ENCODE measurements around the gene TNKS2.
"Not testable (repeated sequence)": the region's sequence is repeated elsewhere in the genome, so short reads cannot be mapped to it uniquely, and the experiment has no call there.

TNKS2 gene

DNA sequence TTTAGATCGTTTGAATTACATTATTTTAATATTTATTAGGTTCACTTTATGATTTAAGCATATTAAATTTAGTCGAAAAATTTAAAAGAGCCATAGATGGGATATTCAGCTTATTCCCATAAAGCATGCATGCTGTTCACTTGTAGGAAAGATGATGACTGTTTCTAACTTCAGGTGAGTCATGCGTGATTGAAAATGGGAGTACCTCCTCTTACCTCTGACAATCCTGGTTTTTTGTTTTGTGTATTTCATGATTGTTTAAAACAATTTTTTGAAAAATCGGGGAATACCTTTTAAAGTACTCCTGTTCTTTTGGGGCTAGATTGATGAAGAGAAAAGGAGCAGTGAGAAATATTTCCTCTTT lies 1.4 kb downstream of the TNKS2 start:
- Mint-ChIP-seq H3K9me3 (no peaks in the 10 kb centered on the region), H3K27me3 (no peaks in the 10 kb centered on the region), H3K27ac (ENCODE audit: low read depth) (peak overlapping the region; percentile 95), H3K4me1 (peaks cover 75% of the 10 kb centered on the region), H3K4me3 (peak overlapping the region; percentile 99), H3K36me3 (ENCODE audit: insufficient read depth) (peaks cover 27% of the 10 kb centered on the region)
- no peak for ATAC-seq (replicated peaks; ENCODE audit: extremely low read depth, poor library complexity, severe bottlenecking)
- DNase-seq (ENCODE audit: low spot score in 2 of 2), result no peak

GRCh38 chr10:91800182-91800581 lies 2.0 kb downstream of the TNKS2 start:
- ATAC-seq (replicated peaks; ENCODE audit: extremely low read depth, poor library complexity, severe bottlenecking), result no peak
- Mint-ChIP-seq H3K27ac (ENCODE audit: low read depth) (peak overlapping the region; percentile 95), H3K36me3 (ENCODE audit: insufficient read depth) (peaks cover 31% of the 10 kb centered on the region), H3K4me1 (peaks cover 79% of the 10 kb centered on the region), H3K9me3 (no peaks in the 10 kb centered on the region), H3K27me3 (no peaks in the 10 kb centered on the region), H3K4me3 (peak overlapping the region; percentile 99)
- no peak for DNase-seq (ENCODE audit: low spot score in 2 of 2)

- Mint-ChIP-seq H3K9me3 (no peaks in the 10 kb centered on the region), H3K4me3 (peak overlapping the region; percentile 99), H3K36me3 (ENCODE audit: insufficient read depth) (peaks cover 36% of the 10 kb centered on the region), H3K27me3 (no peaks in the 10 kb centered on the region), H3K4me1 (peaks cover 85% of the 10 kb centered on the region), H3K27ac (ENCODE audit: low read depth) (peak overlapping the region; percentile 95)
- ATAC-seq (replicated peaks; ENCODE audit: extremely low read depth, poor library complexity, severe bottlenecking) (no peak), DNase-seq (ENCODE audit: low spot score in 2 of 2) (no peak)
Measured at GRCh38 chr10:91800756-91801155, 2.5 kb downstream of the TNKS2 start.

GRCh38 chr10:91803386-91804125 lies 5.3 kb downstream of the TNKS2 start:
- Mint-ChIP-seq H3K36me3 (ENCODE audit: insufficient read depth) (peaks cover 27% of the 10 kb centered on the region), H3K27ac (ENCODE audit: low read depth) (no peak overlapping the region), H3K9me3 (no peaks in the 10 kb centered on the region), H3K4me3 (no peak overlapping the region), H3K4me1 (peaks cover 75% of the 10 kb centered on the region), H3K27me3 (no peaks in the 10 kb centered on the region)
- no peak for DNase-seq (ENCODE audit: low spot score in 2 of 2)
- no peak for ATAC-seq (replicated peaks; ENCODE audit: extremely low read depth, poor library complexity, severe bottlenecking)

- H3K27me3 Mint-ChIP-seq, result no peaks in the 10 kb centered on the region
- H3K36me3 Mint-ChIP-seq (ENCODE audit: insufficient read depth), result peaks cover 22% of the 10 kb centered on the region
- peaks cover 76% of the 10 kb centered on the region for H3K4me1 Mint-ChIP-seq
- H3K9me3 Mint-ChIP-seq, result no peaks in the 10 kb centered on the region
- H3K27ac Mint-ChIP-seq (ENCODE audit: low read depth), result no peak overlapping the region
- no peak for DNase-seq (ENCODE audit: low spot score in 2 of 2)
- peak; percentile 40 for ATAC-seq (replicated peaks; ENCODE audit: extremely low read depth, poor library complexity, severe bottlenecking)
- H3K4me3 Mint-ChIP-seq, result no peak overlapping the region
Measured at GRCh38 chr10:91804126-91804510, 5.9 kb downstream of the TNKS2 start.

DNA sequence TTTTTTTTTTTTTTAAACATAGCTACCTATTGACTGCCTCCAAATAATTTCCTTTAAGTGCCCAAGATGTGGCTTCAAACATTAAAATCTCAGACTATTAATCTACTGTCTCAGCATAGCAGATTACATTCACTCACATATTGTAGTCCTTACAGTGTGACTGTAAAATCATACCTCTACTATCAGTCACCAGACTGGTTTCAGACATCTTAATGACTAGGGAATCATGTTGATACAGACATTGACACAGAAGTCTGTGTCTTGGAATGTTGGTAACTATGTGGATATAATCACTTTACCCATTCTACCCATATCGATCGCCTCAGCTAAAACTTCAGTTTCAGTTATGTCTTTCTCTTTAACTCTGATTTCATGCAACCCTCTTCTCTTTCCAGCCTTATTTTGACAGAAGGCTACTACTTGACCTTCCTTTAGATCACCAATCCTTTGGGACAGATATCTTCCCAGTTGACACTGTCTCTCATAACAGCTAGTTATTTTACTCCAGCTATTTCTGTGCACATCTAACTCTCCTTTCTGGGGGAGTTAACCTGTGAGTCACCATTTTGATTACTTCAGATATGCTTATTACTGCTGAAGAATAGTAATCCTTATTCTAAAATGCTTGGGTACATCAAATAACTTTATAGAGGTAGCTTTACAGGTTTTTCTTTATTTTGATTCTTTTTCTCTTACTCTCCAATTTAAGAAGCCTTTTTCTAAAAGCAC lies 7.0 kb downstream of the TNKS2 start:
- Mint-ChIP-seq H3K4me3 (no peak overlapping the region), H3K4me1 (peaks cover 70% of the 10 kb centered on the region)

DNA sequence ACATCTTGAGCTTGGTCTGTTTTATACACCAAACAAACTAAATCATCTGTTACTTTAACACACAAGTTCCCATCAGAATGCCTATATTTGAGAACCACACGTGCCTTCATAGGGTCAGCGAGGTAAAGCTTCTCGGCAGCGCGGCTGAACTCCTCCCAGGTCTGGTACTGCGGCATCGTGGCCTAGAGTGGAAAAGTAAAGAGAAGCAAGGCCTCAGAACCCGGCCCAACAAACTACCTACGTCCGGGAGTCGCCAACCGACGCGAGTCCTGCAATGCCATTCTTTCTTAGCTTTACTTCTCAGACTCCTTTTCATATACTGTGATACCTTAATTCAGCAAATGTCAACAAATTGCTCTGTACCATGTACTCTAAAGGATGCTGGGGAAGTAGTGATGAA lies 9.0 kb downstream of the TNKS2 start:
- DNase-seq (ENCODE audit: low spot score in 2 of 2); H3K9me3 Mint-ChIP-seq; H3K4me3 Mint-ChIP-seq; ATAC-seq (replicated peaks; ENCODE audit: extremely low read depth, poor library complexity, severe bottlenecking); H3K27me3 Mint-ChIP-seq: not testable (repeated sequence)
- Mint-ChIP-seq H3K27ac (ENCODE audit: low read depth) (peak overlapping the region; percentile 33), H3K4me1 (peaks cover 60% of the 10 kb centered on the region), H3K36me3 (ENCODE audit: insufficient read depth) (peaks cover 19% of the 10 kb centered on the region)

More for the DNA sequence above, 7.0 kb downstream of the TNKS2 start:
- DNase-seq (ENCODE audit: low spot score in 2 of 2) (no peak), ATAC-seq (replicated peaks; ENCODE audit: extremely low read depth, poor library complexity, severe bottlenecking) (no peak)
- Mint-ChIP-seq H3K27me3 (no peaks in the 10 kb centered on the region), H3K36me3 (ENCODE audit: insufficient read depth) (peaks cover 18% of the 10 kb centered on the region), H3K27ac (ENCODE audit: low read depth) (peak overlapping the region; percentile 2), H3K9me3 (no peaks in the 10 kb centered on the region)

- Mint-ChIP-seq H3K36me3 (ENCODE audit: insufficient read depth) (peaks cover 40% of the 10 kb centered on the region), H3K27ac (ENCODE audit: low read depth) (peak overlapping the region; percentile 11), H3K27me3 (no peaks in the 10 kb centered on the region), H3K4me3 (no peak overlapping the region), H3K9me3 (no peaks in the 10 kb centered on the region), H3K4me1 (peaks cover 48% of the 10 kb centered on the region)
- no peak for ATAC-seq (replicated peaks; ENCODE audit: extremely low read depth, poor library complexity, severe bottlenecking)
- no peak for DNase-seq (ENCODE audit: low spot score in 2 of 2)
Measured at GRCh38 chr10:91813251-91813650, 15.0 kb downstream of the TNKS2 start.

- no peaks in the 10 kb centered on the region for H3K27me3 Mint-ChIP-seq
- peaks cover 64% of the 10 kb centered on the region for H3K36me3 Mint-ChIP-seq (ENCODE audit: insufficient read depth)
- no peaks in the 10 kb centered on the region for H3K9me3 Mint-ChIP-seq
- DNase-seq (ENCODE audit: low spot score in 2 of 2), result no peak
- H3K27ac Mint-ChIP-seq (ENCODE audit: low read depth), result no peak overlapping the region
- H3K4me3 Mint-ChIP-seq, result no peak overlapping the region
- no peak for ATAC-seq (replicated peaks; ENCODE audit: extremely low read depth, poor library complexity, severe bottlenecking)
- peaks cover 35% of the 10 kb centered on the region for H3K4me1 Mint-ChIP-seq
Measured at GRCh38 chr10:91816981-91817380, 18.8 kb downstream of the TNKS2 start.

- Mint-ChIP-seq H3K27ac (ENCODE audit: low read depth) (peak overlapping the region; percentile 38), H3K4me3 (no peak overlapping the region), H3K4me1 (peaks cover 13% of the 10 kb centered on the region), H3K27me3 (no peaks in the 10 kb centered on the region), H3K9me3 (no peaks in the 10 kb centered on the region), H3K36me3 (ENCODE audit: insufficient read depth) (peaks cover 60% of the 10 kb centered on the region)
- no peak for ATAC-seq (replicated peaks; ENCODE audit: extremely low read depth, poor library complexity, severe bottlenecking)
- DNase-seq (ENCODE audit: low spot score in 2 of 2), result no peak
Measured at GRCh38 chr10:91820144-91820543, 21.9 kb downstream of the TNKS2 start.

GRCh38 chr10:91824076-91824475 lies 25.9 kb downstream of the TNKS2 start:
- Mint-ChIP-seq H3K27me3 (no peaks in the 10 kb centered on the region), H3K9me3 (no peaks in the 10 kb centered on the region), H3K36me3 (ENCODE audit: insufficient read depth) (peaks cover 64% of the 10 kb centered on the region), H3K4me1 (peaks cover 8% of the 10 kb centered on the region), H3K27ac (ENCODE audit: low read depth) (no peak overlapping the region), H3K4me3 (no peak overlapping the region)
- DNase-seq (ENCODE audit: low spot score in 2 of 2) (no peak), ATAC-seq (replicated peaks; ENCODE audit: extremely low read depth, poor library complexity, severe bottlenecking) (no peak)

DNA sequence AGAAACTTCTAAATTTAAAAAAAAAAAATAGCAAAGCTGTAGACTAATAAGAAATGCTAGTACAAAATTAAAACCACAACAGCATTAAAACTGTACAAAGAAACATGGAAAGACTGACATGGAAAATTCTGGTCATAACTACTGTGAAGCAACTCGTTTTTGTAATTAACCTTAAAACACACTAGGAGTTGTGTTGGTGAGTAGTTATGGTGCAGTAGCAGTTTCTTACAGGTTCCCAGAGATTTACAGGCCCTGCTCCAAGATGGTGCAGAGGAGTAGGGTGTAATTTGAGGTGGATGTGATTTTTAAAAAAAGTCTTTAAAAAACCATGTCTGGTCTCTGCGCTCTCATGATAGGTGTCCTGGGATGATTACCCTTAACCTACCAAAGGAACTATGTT lies 31.0 kb downstream of the TNKS2 start:
- Mint-ChIP-seq H3K9me3 (no peaks in the 10 kb centered on the region), H3K27me3 (no peaks in the 10 kb centered on the region), H3K4me3 (no peak overlapping the region), H3K27ac (ENCODE audit: low read depth) (no peak overlapping the region), H3K4me1 (no peaks in the 10 kb centered on the region), H3K36me3 (ENCODE audit: insufficient read depth) (peaks cover 75% of the 10 kb centered on the region)
- no peak for DNase-seq (ENCODE audit: low spot score in 2 of 2)
- no peak for ATAC-seq (replicated peaks; ENCODE audit: extremely low read depth, poor library complexity, severe bottlenecking)

DNA sequence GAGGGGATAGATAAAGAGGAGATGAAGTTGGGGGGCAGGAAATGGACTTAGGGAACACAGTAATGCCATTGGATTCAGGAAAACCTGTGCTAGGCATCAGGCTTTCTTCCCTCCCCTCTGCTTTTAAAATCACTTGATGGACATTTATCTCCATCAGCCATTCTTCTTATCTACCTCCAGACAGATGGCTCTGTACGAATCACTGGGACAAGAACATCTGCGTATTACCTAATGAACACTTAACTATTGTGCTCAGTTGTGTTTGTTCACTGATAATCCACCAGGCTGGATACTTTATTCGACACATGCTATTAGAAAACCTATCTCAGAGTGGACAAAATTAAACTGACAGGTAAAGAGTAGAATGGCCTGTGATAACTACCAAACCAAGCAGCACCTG lies 40.0 kb downstream of the TNKS2 start:
- no peaks in the 10 kb centered on the region for H3K9me3 Mint-ChIP-seq
- H3K4me1 Mint-ChIP-seq, result no peaks in the 10 kb centered on the region
- H3K36me3 Mint-ChIP-seq (ENCODE audit: insufficient read depth), result peaks cover 78% of the 10 kb centered on the region
- no peak overlapping the region for H3K27ac Mint-ChIP-seq (ENCODE audit: low read depth)
- ATAC-seq (replicated peaks; ENCODE audit: extremely low read depth, poor library complexity, severe bottlenecking), result no peak
- H3K4me3 Mint-ChIP-seq, result no peak overlapping the region
- no peaks in the 10 kb centered on the region for H3K27me3 Mint-ChIP-seq
- DNase-seq (ENCODE audit: low spot score in 2 of 2), result no peak
